Measurements from ENCODE around the gene YBX3. TPM values are rescaled to one million over a fixed set of nuclear protein-coding genes. Genes with fewer than 3 reads are reported as not detected.

The YBX3 gene
- total RNA-seq, 1 donor from 2014 or later = 903 TPM

DNA sequence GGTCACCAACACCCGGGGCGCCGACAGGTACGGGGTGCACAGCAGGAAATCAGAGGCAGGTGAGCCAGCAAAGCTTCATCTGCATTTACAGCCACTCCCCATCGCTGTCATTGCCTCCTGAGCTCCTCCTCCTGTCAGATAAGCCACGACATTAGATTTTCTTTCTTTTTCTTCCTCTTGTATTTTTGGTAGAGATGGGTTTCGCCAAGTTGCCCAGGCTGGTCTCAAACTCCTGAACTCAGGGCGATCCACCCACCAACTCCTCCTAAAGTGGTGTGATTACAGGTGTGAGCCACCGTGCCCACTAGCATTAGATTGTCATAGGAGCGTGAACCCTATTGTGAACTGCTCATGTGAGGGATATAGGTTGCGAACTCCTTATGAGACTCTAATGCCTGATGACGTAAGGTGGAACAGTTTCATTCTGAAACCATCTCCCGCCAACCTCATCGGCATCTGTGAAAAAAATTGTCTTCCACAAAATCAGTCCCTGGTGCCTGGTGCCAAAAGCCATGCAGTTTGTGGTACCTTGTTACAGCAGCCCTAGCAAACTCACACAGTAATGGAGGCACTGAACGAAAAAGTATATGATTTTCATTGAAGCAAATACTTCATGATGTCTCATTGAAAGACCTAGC is 50.8 kb downstream of the YBX3 start:
- TF ChIP-seq CTCF (IDR thresholded peaks at IDR 0.05; ENCODE audit: borderline replicate concordance) = no peak
- peaks cover 68% of the 10 kb centered on the region for H3K27me3 ChIP-seq (ENCODE audit: low read depth)
- H3K27ac ChIP-seq (replicated peaks) = no peak overlapping the region
- no peak for DNase-seq
- H3K9me3 ChIP-seq (replicated peaks) = no peaks in the 10 kb centered on the region
- H3K4me3 ChIP-seq = no peak overlapping the region
- intact Hi-C loops (cut with micrococcal nuclease) = no loop called here
- H3K4me1 ChIP-seq = peaks cover 10% of the 10 kb centered on the region
- no peaks in the 10 kb centered on the region for H3K36me3 ChIP-seq

DNA sequence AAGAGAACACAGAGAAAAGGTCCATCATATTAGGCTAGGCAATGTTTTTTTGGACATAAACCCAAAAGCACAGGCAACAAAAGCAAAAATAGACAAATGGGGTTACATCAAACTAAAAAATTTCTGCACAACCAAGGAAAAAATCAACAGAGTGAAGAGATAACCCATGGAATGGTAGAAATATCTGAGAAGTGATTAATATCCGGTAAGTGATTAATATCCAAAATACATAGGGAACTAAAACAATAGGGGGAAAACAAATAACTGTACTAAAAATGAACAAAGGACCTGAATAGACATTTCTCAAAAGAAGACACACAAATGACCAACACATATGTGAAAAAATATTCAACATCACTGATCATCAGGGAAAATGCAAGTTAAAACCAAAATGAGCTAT is 53.6 kb downstream of the YBX3 start:
- Histone ChIP-seq H3K9me3 (replicated peaks) (no peaks in the 10 kb centered on the region), H3K27me3 (ENCODE audit: low read depth) (peaks cover 52% of the 10 kb centered on the region), H3K4me1 (peaks cover 10% of the 10 kb centered on the region), H3K4me3 (no peak overlapping the region), H3K27ac (replicated peaks) (no peak overlapping the region), H3K36me3 (no peaks in the 10 kb centered on the region)
- intact Hi-C loops (cut with micrococcal nuclease) = no loop called here
- TF ChIP-seq CTCF (IDR thresholded peaks at IDR 0.05; ENCODE audit: borderline replicate concordance) = no peak
- no peak for DNase-seq

DNA sequence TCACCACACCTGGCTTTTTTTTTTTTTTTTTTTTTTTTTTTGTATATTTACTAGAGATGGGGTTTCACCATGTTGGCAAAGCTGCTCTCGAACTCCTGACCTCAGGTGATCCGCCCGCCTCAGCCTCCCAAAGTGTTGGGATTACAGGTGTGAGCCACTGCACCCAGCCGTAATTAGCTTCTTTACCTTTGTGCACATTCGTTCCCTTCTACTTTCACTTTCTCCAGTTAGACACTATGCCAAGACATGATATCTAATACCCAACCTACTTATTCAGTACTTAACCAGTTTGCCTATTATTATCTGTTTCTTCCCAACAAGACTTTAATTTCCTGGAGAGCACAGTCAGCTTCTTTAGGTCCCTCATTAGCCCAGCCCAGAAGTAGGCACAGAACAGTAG is 54.6 kb downstream of the YBX3 start:
- DNase-seq = no peak
- Histone ChIP-seq H3K36me3 (no peaks in the 10 kb centered on the region), H3K9me3 (replicated peaks) (no peaks in the 10 kb centered on the region), H3K4me1 (peaks cover 1% of the 10 kb centered on the region), H3K27ac (replicated peaks) (no peak overlapping the region), H3K4me3 (no peak overlapping the region), H3K27me3 (ENCODE audit: low read depth) (peaks cover 47% of the 10 kb centered on the region)
- TF ChIP-seq CTCF (IDR thresholded peaks at IDR 0.05; ENCODE audit: borderline replicate concordance) = no peak
- intact Hi-C loops (cut with micrococcal nuclease) = no loop called here

GRCh38 chr12:10667581-10667980 is 55.5 kb downstream of the YBX3 start:
- Histone ChIP-seq H3K9me3 (replicated peaks) (no peaks in the 10 kb centered on the region), H3K27me3 (ENCODE audit: low read depth) (peaks cover 44% of the 10 kb centered on the region), H3K4me1 (no peaks in the 10 kb centered on the region), H3K36me3 (no peaks in the 10 kb centered on the region), H3K27ac (replicated peaks) (no peak overlapping the region), H3K4me3 (no peak overlapping the region)
- intact Hi-C loops (cut with micrococcal nuclease) = no loop called here
- TF ChIP-seq CTCF (IDR thresholded peaks at IDR 0.05; ENCODE audit: borderline replicate concordance) = no peak
- DNase-seq = no peak

- Histone ChIP-seq H3K36me3 (no peaks in the 10 kb centered on the region), H3K9me3 (replicated peaks) (no peaks in the 10 kb centered on the region), H3K4me3 (no peak overlapping the region), H3K4me1 (no peaks in the 10 kb centered on the region), H3K27ac (replicated peaks) (no peak overlapping the region), H3K27me3 (ENCODE audit: low read depth) (peaks cover 18% of the 10 kb centered on the region)
- TF ChIP-seq CTCF (IDR thresholded peaks at IDR 0.05; ENCODE audit: borderline replicate concordance) = no peak
- intact Hi-C loops (cut with micrococcal nuclease) = no loop called here
- no peak for DNase-seq
Measured at GRCh38 chr12:10664499-10664898, 58.6 kb downstream of the YBX3 start.
